Natural killer cell (primary cell): ENCODE measurements around the gene BRD3OS. TPM values are rescaled to one million over a fixed set of nuclear protein-coding genes. Genes with fewer than 3 reads are reported as not detected.

Experiments
- ATAC-seq, 3 donors: fragments of 150-1000 bp in 2 of 3; fragments of 200-7000 bp in 1 of 3; cut with Tn5 transposase; 1 replicate in 1 of 3; 2 replicates in 2 of 3; pipeline ENCODE4 v1.10.0; 2021; ENCODE audit warnings: mild to moderate bottlenecking in 2 of 3, moderate library complexity in 2 of 3
- DNase-seq, 2 donors: peaks; one replicate each; pipeline versions ENCODE4 v3.0.0 to v3.0.0-alpha.2; 2013 to 2021; ENCODE audit warnings: mixed read lengths in 1 of 2
- H3K27ac ChIP-seq: one replicate; pipeline ENCODE4 v1.5.1; 2013; ENCODE audit warnings: mild to moderate bottlenecking, low read length
- H3K27me3 ChIP-seq: one replicate; pipeline ENCODE4 v1.6.1; 2013; ENCODE audit warnings: low read length; ENCODE audit not compliant: control insufficient read depth, insufficient read depth
- H3K36me3 ChIP-seq: one replicate; pipeline ENCODE4 v1.6.1; 2013; ENCODE audit warnings: low read length; ENCODE audit not compliant: control insufficient read depth, insufficient read depth
- H3K4me1 ChIP-seq: one replicate; pipeline ENCODE4 v1.6.1; 2013; ENCODE audit warnings: low read length; ENCODE audit not compliant: control insufficient read depth, insufficient read depth
- H3K4me3 ChIP-seq: one replicate; pipeline ENCODE4 v1.5.1; 2013; ENCODE audit warnings: low read length
- H3K9me3 ChIP-seq: one replicate; pipeline ENCODE4 v1.6.1; 2013; ENCODE audit warnings: low read length; ENCODE audit not compliant: control insufficient read depth, insufficient read depth
- H3K27ac Mint-ChIP-seq, 2 donors: one replicate each; pipeline ENCODE4 v1.8.0; 2022; ENCODE audit warnings: mild to moderate bottlenecking in 2 of 2, mixed read lengths in 2 of 2, moderate library complexity in 1 of 2
- H3K27me3 Mint-ChIP-seq, 2 donors: one replicate each; pipeline ENCODE4 v1.8.0; 2022; ENCODE audit warnings: low read depth in 2 of 2, mixed read lengths in 2 of 2
- H3K36me3 Mint-ChIP-seq: one replicate; pipeline ENCODE4 v1.8.0; 2022; ENCODE audit warnings: mixed read lengths
- H3K4me1 Mint-ChIP-seq, 2 donors: one replicate each; pipeline ENCODE4 v1.8.0; 2022; ENCODE audit warnings: mixed read lengths in 2 of 2
- H3K4me3 Mint-ChIP-seq: one replicate; pipeline ENCODE4 v1.8.0; 2022; ENCODE audit warnings: mild to moderate bottlenecking, moderate library complexity, mixed read lengths
- H3K9me3 Mint-ChIP-seq, 2 donors: one replicate each; pipeline ENCODE4 v1.8.0; 2022; ENCODE audit warnings: mixed read lengths in 2 of 2
- CTCF ChIP-seq: fragments of 200-600 bp; IDR thresholded peaks from one replicate; pipeline ENCODE4 v1.8.0; 2022; ENCODE audit warnings: antibody characterized with exemption
- WGBS: methylation state at CpG from one replicate; pipeline ENCODE4 v1.1.7; 2013; ENCODE audit warnings: missing lambda C conversion rate; ENCODE audit not compliant: insufficient coverage; 5-methylcytosine and 5-hydroxymethylcytosine counted together
- intact Hi-C: fragments of 100-400 bp; cut with micrococcal nuclease; formaldehyde crosslinking; loops from one replicate; pipeline ENCODE4 v1.14.2; 2022
- total RNA-seq, 4 donors: library from RNA; stranded (reverse); fragments of 120-200 nt in 1 of 4; gene quantifications; one replicate each; pipeline versions ENCODE4 v1.2.3 to v1.2.4, GENCODE V29; 2013 to 2022

BRD3OS gene
- total RNA-seq, 3 donors from 2014 or later (not counting 1 experiment from before 2014, with no cell fraction given) = 5.5 to 6.8 (median 6.5) TPM

DNA sequence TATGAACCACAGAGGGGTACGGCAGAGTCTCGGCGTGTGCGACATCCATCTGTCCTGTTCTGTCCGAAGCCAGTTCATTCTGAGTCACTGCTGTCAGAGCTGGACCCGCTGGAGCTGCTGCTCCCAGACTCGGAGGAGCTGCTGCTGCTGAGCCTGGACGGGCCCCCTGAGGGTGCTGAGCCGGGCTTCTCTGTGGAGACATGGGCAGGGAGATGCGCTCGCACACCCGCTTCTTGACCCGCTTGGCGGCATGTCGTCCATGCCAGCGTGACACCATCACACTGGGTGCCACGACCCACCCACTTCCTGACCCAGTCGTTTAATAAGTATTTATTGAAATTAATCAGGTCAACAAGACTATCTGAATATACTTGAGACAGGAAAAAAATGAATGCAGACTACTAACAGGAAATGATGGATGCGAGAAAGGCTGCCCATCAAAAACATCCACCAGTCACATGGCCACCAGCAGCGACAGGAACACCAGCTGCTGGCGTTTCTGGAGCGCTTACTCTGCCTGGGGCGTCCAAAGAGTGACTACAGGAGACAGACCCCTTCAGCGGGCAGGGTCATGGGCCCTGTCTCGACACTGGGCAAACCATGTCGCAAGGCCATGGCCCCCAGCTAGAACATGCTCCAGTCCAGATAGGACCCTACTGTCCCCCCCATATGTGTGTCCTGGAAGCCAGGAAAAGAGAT lies 8.4 kb downstream of the BRD3OS start:
- 95% methylated on average over 25 of the region's 26 CpGs for WGBS
- intact Hi-C loops = no loop called here
- Mint-ChIP-seq H3K36me3 (peaks cover 6% of the 10 kb centered on the region), H3K27me3 (no peaks in the 10 kb centered on the region), H3K4me3 (no peak overlapping the region), H3K27ac (peak overlapping the region in 1 of 2 donors; percentile 10), H3K4me1 (no peaks in the 10 kb centered on the region), H3K9me3 (no peaks in the 10 kb centered on the region)
- Histone ChIP-seq H3K36me3 (peaks cover 34% of the 10 kb centered on the region), H3K4me3 (no peak overlapping the region), H3K9me3 (no peaks in the 10 kb centered on the region), H3K27me3 (no peaks in the 10 kb centered on the region), H3K27ac (no peak overlapping the region), H3K4me1 (no peaks in the 10 kb centered on the region)
- TF ChIP-seq CTCF = no peak
- ATAC-seq (no peak), DNase-seq (no peak)

DNA sequence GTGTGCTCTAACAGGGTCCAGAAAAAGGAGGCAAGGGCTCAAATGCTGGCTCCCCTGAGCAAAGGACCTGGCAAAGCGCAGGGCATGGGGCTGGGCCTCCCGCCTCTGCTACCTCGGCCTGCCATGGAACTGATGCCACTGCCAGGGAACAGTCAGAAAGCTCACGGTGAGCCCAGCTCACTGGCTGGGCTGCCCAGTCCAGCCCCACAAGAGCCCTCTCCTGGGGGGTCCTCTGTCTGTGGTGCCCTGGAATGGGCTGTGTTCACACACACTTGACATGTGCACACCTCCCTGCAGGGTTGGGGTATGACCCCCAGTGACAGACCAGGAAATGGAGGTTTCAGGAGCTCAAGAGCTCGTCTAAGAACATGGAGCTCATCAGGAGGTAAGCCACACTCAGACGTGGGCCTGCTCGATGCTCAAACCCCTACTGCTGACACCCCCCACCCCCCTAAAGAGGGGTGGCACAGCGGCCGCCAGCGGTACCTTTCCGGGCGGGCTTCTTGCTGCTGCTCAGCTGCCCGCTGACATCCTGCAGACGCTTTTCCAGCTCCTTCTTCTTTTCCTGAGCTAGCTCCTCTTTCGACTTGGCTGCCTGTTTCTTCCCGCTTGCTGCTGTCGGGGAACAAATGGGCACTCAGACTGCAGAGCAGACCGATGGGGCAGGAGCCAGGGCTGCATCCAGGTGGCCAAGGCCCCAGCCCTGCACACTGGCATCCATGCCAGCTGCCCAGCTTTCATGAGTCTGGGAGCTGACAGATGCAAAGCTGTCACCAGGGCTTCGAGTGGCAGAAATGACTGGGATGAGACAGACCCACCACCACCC lies 9.1 kb downstream of the BRD3OS start:
- no peaks in the 10 kb centered on the region for H3K27me3 Mint-ChIP-seq
- DNase-seq (no peak), ATAC-seq (no peak)
- no peak overlapping the region for H3K27ac Mint-ChIP-seq
- H3K4me3 Mint-ChIP-seq = no peak overlapping the region
- Histone ChIP-seq H3K27me3 (no peaks in the 10 kb centered on the region), H3K9me3 (no peaks in the 10 kb centered on the region), H3K4me1 (no peaks in the 10 kb centered on the region), H3K36me3 (peaks cover 42% of the 10 kb centered on the region), H3K27ac (no peak overlapping the region), H3K4me3 (no peak overlapping the region)
- H3K9me3 Mint-ChIP-seq = no peaks in the 10 kb centered on the region
- intact Hi-C loops = no loop called here
- H3K4me1 Mint-ChIP-seq = peaks cover 0 to 2% of the 10 kb centered on the region in 2 donors
- TF ChIP-seq CTCF = no peak
- H3K36me3 Mint-ChIP-seq = peaks cover 7% of the 10 kb centered on the region
- 96% methylated on average over 19 of the region's 19 CpGs for WGBS

DNA sequence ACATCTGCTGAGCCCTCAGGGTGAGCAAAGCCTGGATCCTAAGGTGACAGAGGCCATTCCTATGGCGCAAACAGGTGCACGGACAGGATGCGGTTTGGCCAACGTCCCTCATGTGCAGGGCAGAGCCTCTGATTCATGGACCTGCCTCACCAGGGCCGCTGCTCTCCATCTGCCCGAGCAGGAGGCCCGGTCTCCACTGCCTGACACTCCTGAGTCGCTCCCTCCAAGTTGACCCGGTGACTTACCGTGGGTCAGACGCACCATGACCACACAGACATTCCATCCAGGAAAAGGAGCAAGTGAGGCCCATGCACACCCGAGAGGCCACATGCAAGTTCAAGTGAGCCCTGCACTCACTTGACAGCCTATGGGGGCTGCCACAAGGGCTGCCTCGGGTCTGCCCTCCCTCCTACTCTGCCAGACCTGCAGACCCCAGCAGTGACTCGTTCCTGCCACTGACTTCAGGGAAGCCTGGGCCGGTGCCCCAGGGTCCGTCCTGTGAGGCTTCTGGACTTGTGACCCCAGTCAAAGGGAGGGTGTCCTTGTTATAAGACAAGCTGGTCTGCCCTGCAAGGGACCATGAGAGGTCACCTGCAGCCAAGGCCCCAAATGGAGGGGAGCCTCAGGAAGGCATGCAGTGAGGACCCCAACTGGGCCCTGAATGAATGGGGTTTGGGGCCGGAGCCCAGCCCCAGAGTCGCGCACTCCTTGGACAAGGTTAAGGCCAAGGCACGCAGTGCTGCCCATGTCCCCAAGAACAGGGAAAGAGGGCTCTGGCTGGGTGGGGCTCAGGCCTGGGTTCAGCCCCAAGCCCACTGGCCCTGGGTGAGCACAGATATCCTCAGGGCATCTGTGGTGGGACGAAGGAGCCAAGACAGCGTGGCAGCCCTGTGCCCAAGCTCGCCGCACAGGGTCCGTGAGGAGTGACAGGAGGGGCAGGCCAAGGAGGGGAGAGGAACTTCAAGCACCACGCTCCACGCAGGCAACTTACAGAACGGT lies 10.1 kb downstream of the BRD3OS start:
- H3K9me3 ChIP-seq = no peaks in the 10 kb centered on the region
- Mint-ChIP-seq H3K36me3 (peaks cover 13% of the 10 kb centered on the region), H3K4me3 (no peak overlapping the region), H3K27ac (no peak overlapping the region), H3K4me1 (peaks cover 0 to 10% of the 10 kb centered on the region in 2 donors), H3K27me3 (no peaks in the 10 kb centered on the region), H3K9me3 (no peaks in the 10 kb centered on the region)
- H3K27me3 ChIP-seq = no peaks in the 10 kb centered on the region
- peaks cover 49% of the 10 kb centered on the region for H3K36me3 ChIP-seq
- no peak overlapping the region for H3K27ac ChIP-seq
- no peak for ATAC-seq
- no peak overlapping the region for H3K4me3 ChIP-seq
- 98% methylated on average over 28 of the region's 28 CpGs for WGBS
- no peak for TF ChIP-seq CTCF
- DNase-seq = no peak
- intact Hi-C loops = no loop called here
- no peaks in the 10 kb centered on the region for H3K4me1 ChIP-seq
